H9 (cell line): ENCODE results near the gene SPATA2. TPM values are rescaled to one million over a fixed set of nuclear protein-coding genes. Genes with fewer than 3 reads are reported as not detected.

Experiments
- DNase-seq: peaks from one replicate; pipeline ENCODE4 v3.0.0-alpha.2; 2017
- H2AFZ ChIP-seq: one replicate; pipeline ENCODE4 v1.6.1; 2013; ENCODE audit warnings: mild to moderate bottlenecking, low read length, control low read depth, moderate library complexity
- H2AK5ac ChIP-seq: 2 replicates; pipeline ENCODE4 v1.6.1; 2013; ENCODE audit warnings: low read length, control low read depth, mixed read lengths; ENCODE audit not compliant: insufficient read length
- H2BK120ac ChIP-seq: one replicate; pipeline ENCODE4 v1.6.1; 2013; ENCODE audit warnings: low read depth, mild to moderate bottlenecking, low read length, control low read depth, inconsistent platforms; ENCODE audit not compliant: poor library complexity, severe bottlenecking
- H2BK12ac ChIP-seq: 2 replicates; pipeline ENCODE4 v1.6.1; 2013; ENCODE audit warnings: low read length, control low read depth, mixed read lengths, low read depth; ENCODE audit not compliant: insufficient read length
- H2BK15ac ChIP-seq: 2 replicates; pipeline ENCODE4 v1.6.1; 2013; ENCODE audit warnings: low read depth, low read length, control low read depth
- H2BK20ac ChIP-seq: one replicate; pipeline ENCODE4 v1.6.1; 2013; ENCODE audit warnings: low read depth, mild to moderate bottlenecking, low read length, control low read depth, inconsistent platforms; ENCODE audit not compliant: poor library complexity, severe bottlenecking
- H2BK5ac ChIP-seq: 2 replicates; pipeline ENCODE4 v1.6.1; 2013; ENCODE audit warnings: low read length, control low read depth, mixed read lengths; ENCODE audit not compliant: insufficient read length
- H3K14ac ChIP-seq: 2 replicates; pipeline ENCODE4 v1.6.1; 2013; ENCODE audit warnings: low read length, control low read depth; ENCODE audit not compliant: insufficient read depth
- H3K18ac ChIP-seq: 2 replicates; pipeline ENCODE4 v1.6.1; 2013; ENCODE audit warnings: low read depth, mild to moderate bottlenecking, mixed read lengths, low read length, control low read depth; ENCODE audit not compliant: insufficient read length
- H3K23ac ChIP-seq: 2 replicates; pipeline ENCODE4 v1.6.1; 2013; ENCODE audit warnings: low read length, control low read depth, mixed read lengths, low read depth; ENCODE audit not compliant: insufficient read length
- H3K23me2 ChIP-seq: 2 replicates; pipeline ENCODE4 v1.6.1; 2013; ENCODE audit warnings: low read depth, mild to moderate bottlenecking, mixed read lengths, low read length, control low read depth; ENCODE audit not compliant: insufficient read length, poor library complexity, severe bottlenecking
- H3K27ac ChIP-seq: 2 replicates; pipeline ENCODE4 v1.5.1; 2013; ENCODE audit warnings: low read length, control low read depth, mixed read lengths, low read depth; ENCODE audit not compliant: insufficient read length
- H3K27me3 ChIP-seq: 2 replicates; pipeline ENCODE4 v1.6.1; 2013; ENCODE audit warnings: low read length, control low read depth, inconsistent platforms; ENCODE audit not compliant: insufficient read depth
- H3K4ac ChIP-seq: 2 replicates; pipeline ENCODE4 v1.6.1; 2013; ENCODE audit warnings: low read depth, mild to moderate bottlenecking, control low read depth, inconsistent platforms, low read length, moderate library complexity
- H3K4me1 ChIP-seq: 2 replicates; pipeline ENCODE4 v1.6.1; 2013; ENCODE audit warnings: low read length, control low read depth, inconsistent platforms; ENCODE audit not compliant: insufficient read depth
- H3K4me2 ChIP-seq: 2 replicates; pipeline ENCODE4 v1.6.1; 2013; ENCODE audit warnings: low read length, control low read depth, mixed read lengths; ENCODE audit not compliant: insufficient read length, insufficient read depth
- H3K56ac ChIP-seq: 2 replicates; pipeline ENCODE4 v1.6.1; 2013; ENCODE audit warnings: low read depth, mild to moderate bottlenecking, mixed read lengths, low read length, control low read depth; ENCODE audit not compliant: insufficient read length
- H3K79me1 ChIP-seq: 2 replicates; pipeline ENCODE4 v1.6.1; 2013; ENCODE audit warnings: low read depth, mild to moderate bottlenecking, moderate library complexity, low read length, control low read depth, inconsistent platforms; ENCODE audit not compliant: insufficient read depth, poor library complexity, severe bottlenecking
- H3K79me2 ChIP-seq: 2 replicates; pipeline ENCODE4 v1.6.1; 2013; ENCODE audit warnings: low read length, control low read depth, inconsistent platforms; ENCODE audit not compliant: insufficient read depth
- H3K9ac ChIP-seq: 2 replicates; pipeline ENCODE4 v1.6.1; 2013; ENCODE audit warnings: low read length, control low read depth, mixed read lengths; ENCODE audit not compliant: insufficient read length; ENCODE audit errors: extremely low read depth
- H3K9me3 ChIP-seq: one replicate; pipeline ENCODE4 v1.6.1; 2013; ENCODE audit warnings: low read depth, low read length, inconsistent platforms; ENCODE audit not compliant: control insufficient read depth
- H3T11ph ChIP-seq: one replicate; pipeline ENCODE4 v1.6.1; 2013; ENCODE audit warnings: mild to moderate bottlenecking, low read length, control low read depth, inconsistent platforms
- H4K20me1 ChIP-seq: one replicate; pipeline ENCODE4 v1.6.1; 2013; ENCODE audit not compliant: control insufficient read depth, insufficient read length, insufficient read depth
- H4K5ac ChIP-seq: 2 replicates; pipeline ENCODE4 v1.6.1; 2013; ENCODE audit warnings: low read depth, mild to moderate bottlenecking, mixed read lengths, low read length, control low read depth; ENCODE audit not compliant: insufficient read length
- H4K8ac ChIP-seq: replicated peaks from 2 replicates; pipeline ENCODE4 v1.6.1; 2013; ENCODE audit warnings: low read length, control low read depth, mixed read lengths, low read depth; ENCODE audit not compliant: insufficient read length
- H4K91ac ChIP-seq: 2 replicates; pipeline ENCODE4 v1.6.1; 2013; ENCODE audit warnings: low read depth, mild to moderate bottlenecking, moderate library complexity, mixed read lengths, low read length, control low read depth; ENCODE audit not compliant: insufficient read length
- H3K27ac Mint-ChIP-seq, 3 experiments: 2 replicates in 2 of 3; 3 replicates in 1 of 3; pipeline ENCODE4 v1.8.0; 2020 to 2021; ENCODE audit warnings: mixed read lengths in 3 of 3, mild to moderate bottlenecking in 1 of 3, moderate library complexity in 1 of 3
- H3K27me3 Mint-ChIP-seq: 2 replicates; pipeline ENCODE4 v1.8.0; 2021; ENCODE audit warnings: low read depth, mild to moderate bottlenecking, moderate library complexity, mixed read lengths
- H3K36me3 Mint-ChIP-seq, 3 experiments: 2 replicates in 2 of 3; 3 replicates in 1 of 3; pipeline ENCODE4 v1.8.0; 2020 to 2021; ENCODE audit warnings: low read depth in 3 of 3, mixed read lengths in 3 of 3; ENCODE audit not compliant: insufficient read depth in 1 of 3
- H3K4me1 Mint-ChIP-seq, 2 experiments: 2 replicates each; pipeline ENCODE4 v1.8.0; 2020; ENCODE audit warnings: mixed read lengths in 2 of 2
- H3K4me3 Mint-ChIP-seq, 2 experiments: 2 replicates in 1 of 2; 3 replicates in 1 of 2; pipeline ENCODE4 v1.8.0; 2020 to 2021; ENCODE audit warnings: mild to moderate bottlenecking in 2 of 2, mixed read lengths in 2 of 2, moderate library complexity in 1 of 2
- H3K9me3 Mint-ChIP-seq, 2 experiments: 2 replicates in 1 of 2; 3 replicates in 1 of 2; pipeline ENCODE4 v1.8.0; 2020; ENCODE audit warnings: mild to moderate bottlenecking in 2 of 2, mixed read lengths in 2 of 2, moderate library complexity in 1 of 2
- WGBS: extraction: QIAGEN DNeasy Blood & Tissue Kit; methylation state at CpG from one replicate; pipeline ENCODE4 v1.1.7; 2013; ENCODE audit warnings: missing lambda C conversion rate, low lambda C conversion rate, mixed read lengths; ENCODE audit not compliant: insufficient read length; ENCODE audit errors: extremely low coverage; 5-methylcytosine and 5-hydroxymethylcytosine counted together
- total RNA-seq: library from RNA; stranded (reverse); gene quantifications from 2 replicates; pipeline ENCODE4 v1.2.1, GENCODE V29; 2021
- TF ChIP-seq, protein P1 (sequence below): fragments of 200-600 bp; sonication (generic); conservative IDR thresholded peaks from 3 replicates; pipeline ENCODE4 v1.8.0; 2021; ENCODE audit warnings: antibody characterized with exemption, mild to moderate bottlenecking

The SPATA2 gene
- total RNA-seq, 1 experiment from 2014 or later: 9.6 TPM

DNA sequence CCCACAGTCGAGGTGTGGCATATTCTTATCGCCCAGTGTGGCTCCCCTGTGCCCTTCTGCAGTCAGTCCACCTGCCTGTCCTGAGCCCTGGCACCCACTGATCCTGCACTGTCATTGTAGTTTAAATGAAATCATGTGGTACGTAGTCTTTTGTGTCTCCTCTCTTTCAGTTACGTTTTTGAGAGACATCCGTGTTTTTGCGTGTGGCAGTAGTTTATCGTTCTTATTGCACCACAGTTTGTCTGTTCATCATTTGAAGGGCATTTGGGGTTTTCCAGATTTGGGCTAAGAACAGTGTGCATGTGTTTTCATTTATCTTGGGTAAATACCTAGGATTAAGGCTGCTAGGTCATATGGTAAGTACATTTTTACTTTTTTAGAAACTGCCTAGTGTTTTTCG, 49.3 kb downstream of the SPATA2 start:
- no peak overlapping the region for H3T11ph ChIP-seq
- H2BK12ac ChIP-seq: no peak overlapping the region
- no peaks in the 10 kb centered on the region for H4K20me1 ChIP-seq
- H3K23me2 ChIP-seq: no peaks in the 10 kb centered on the region
- no peak overlapping the region for H3K27ac ChIP-seq
- no peak overlapping the region for H2BK5ac ChIP-seq
- no peak overlapping the region for H2AK5ac ChIP-seq
- no peak overlapping the region for H3K4ac ChIP-seq
- no peak overlapping the region for H3K9ac ChIP-seq
- Mint-ChIP-seq H3K27ac (no peak overlapping the region), H3K9me3 (no peaks in the 10 kb centered on the region), H3K4me3 (no peak overlapping the region), H3K27me3 (peaks cover 1% of the 10 kb centered on the region), H3K4me1 (peaks cover 23 to 24% of the 10 kb centered on the region in 2 experiments), H3K36me3 (peaks cover 0 to 7% (median 0%) of the 10 kb centered on the region in 3 experiments; a peak in 3 of 7 replicates)
- H3K4me1 ChIP-seq: no peaks in the 10 kb centered on the region
- H3K14ac ChIP-seq: no peak overlapping the region
- no peak for DNase-seq
- H4K91ac ChIP-seq: no peak overlapping the region
- H2AFZ ChIP-seq: no peak overlapping the region
- no peak overlapping the region for H2BK20ac ChIP-seq
- no peak overlapping the region for H3K56ac ChIP-seq
- no peak overlapping the region for H2BK15ac ChIP-seq
- WGBS: no CpG with 5 or more reads among the region's 8 CpGs
- no peak overlapping the region for H3K4me2 ChIP-seq
- TF ChIP-seq, protein P1, sequence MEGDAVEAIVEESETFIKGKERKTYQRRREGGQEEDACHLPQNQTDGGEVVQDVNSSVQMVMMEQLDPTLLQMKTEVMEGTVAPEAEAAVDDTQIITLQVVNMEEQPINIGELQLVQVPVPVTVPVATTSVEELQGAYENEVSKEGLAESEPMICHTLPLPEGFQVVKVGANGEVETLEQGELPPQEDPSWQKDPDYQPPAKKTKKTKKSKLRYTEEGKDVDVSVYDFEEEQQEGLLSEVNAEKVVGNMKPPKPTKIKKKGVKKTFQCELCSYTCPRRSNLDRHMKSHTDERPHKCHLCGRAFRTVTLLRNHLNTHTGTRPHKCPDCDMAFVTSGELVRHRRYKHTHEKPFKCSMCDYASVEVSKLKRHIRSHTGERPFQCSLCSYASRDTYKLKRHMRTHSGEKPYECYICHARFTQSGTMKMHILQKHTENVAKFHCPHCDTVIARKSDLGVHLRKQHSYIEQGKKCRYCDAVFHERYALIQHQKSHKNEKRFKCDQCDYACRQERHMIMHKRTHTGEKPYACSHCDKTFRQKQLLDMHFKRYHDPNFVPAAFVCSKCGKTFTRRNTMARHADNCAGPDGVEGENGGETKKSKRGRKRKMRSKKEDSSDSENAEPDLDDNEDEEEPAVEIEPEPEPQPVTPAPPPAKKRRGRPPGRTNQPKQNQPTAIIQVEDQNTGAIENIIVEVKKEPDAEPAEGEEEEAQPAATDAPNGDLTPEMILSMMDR: no peak
- H3K79me2 ChIP-seq: no peaks in the 10 kb centered on the region
- H3K79me1 ChIP-seq: no peaks in the 10 kb centered on the region
- H2BK120ac ChIP-seq: no peak overlapping the region
- H4K5ac ChIP-seq: no peak overlapping the region
- no peak overlapping the region for H3K18ac ChIP-seq
- H4K8ac ChIP-seq: no peak overlapping the region
- H3K27me3 ChIP-seq: no peaks in the 10 kb centered on the region
- H3K23ac ChIP-seq: no peak overlapping the region
- no peaks in the 10 kb centered on the region for H3K9me3 ChIP-seq
